ENCODE data around the gene TMX2. TPM values are rescaled to one million over a fixed set of nuclear protein-coding genes. Genes with fewer than 3 reads are reported as not detected.
"Not testable (repeated sequence)": the region's sequence is repeated elsewhere in the genome, so short reads cannot be mapped to it uniquely, and the experiment has no call there.

TMX2 gene
- 148 and 150 TPM in 2 replicates for total RNA-seq (2014; rRNA removed; shearing (Covaris generic))

- peak; percentile 99 for DNase-seq (ENCODE audit: low spot score)
These were observed at the start of gene TMX2 for GRCh38 chr11:57712256-57713150. Gene TMX2 (plus strand): TSS chr11:57712593. CDS start chr11:57712619, 26 bp downstream.

GRCh38 chr11:57662893-57663292 lies 49.5 kb upstream of the TMX2 start:
- DNase-seq (ENCODE audit: low spot score) = peak; percentile 18

GRCh38 chr11:57663975-57664374 lies 48.4 kb upstream of the TMX2 start:
- DNase-seq (ENCODE audit: low spot score) = no peak

- DNase-seq (ENCODE audit: low spot score) = peak; percentile 99
These were observed 45.2 kb upstream of the TMX2 start for GRCh38 chr11:57667117-57667735.

GRCh38 chr11:57667736-57668433 lies 44.5 kb upstream of the TMX2 start, which contains the start of gene ZDHHC5:
Gene ZDHHC5 (plus strand): TSS chr11:57668114. CDS start chr11:57673091, 4,977 bp downstream.
- DNase-seq (ENCODE audit: low spot score) = peak; percentile 99

GRCh38 chr11:57668434-57668782 lies 44.0 kb upstream of the TMX2 start:
- no peak for DNase-seq (ENCODE audit: low spot score)

GRCh38 chr11:57674251-57674650 lies 38.1 kb upstream of the TMX2 start:
- no peak for DNase-seq (ENCODE audit: low spot score)

GRCh38 chr11:57675176-57675941 lies 37.0 kb upstream of the TMX2 start:
- DNase-seq (ENCODE audit: low spot score) = peak; percentile 19

GRCh38 chr11:57679396-57679795 lies 33.0 kb upstream of the TMX2 start:
- no peak for DNase-seq (ENCODE audit: low spot score)

- DNase-seq (ENCODE audit: low spot score) = no peak
These were observed 31.9 kb upstream of the TMX2 start for GRCh38 chr11:57680552-57680874.

- no peak for DNase-seq (ENCODE audit: low spot score)
These were observed 31.2 kb upstream of the TMX2 start for GRCh38 chr11:57681168-57681567.

GRCh38 chr11:57690474-57690873 lies 21.9 kb upstream of the TMX2 start:
- DNase-seq (ENCODE audit: low spot score) = not testable (repeated sequence)

- no peak for DNase-seq (ENCODE audit: low spot score)
These were observed 13.5 kb upstream of the TMX2 start for GRCh38 chr11:57698843-57699365.

GRCh38 chr11:57699813-57700212 lies 12.6 kb upstream of the TMX2 start:
- DNase-seq (ENCODE audit: low spot score) = no peak

GRCh38 chr11:57700425-57700824 lies 12.0 kb upstream of the TMX2 start:
- DNase-seq (ENCODE audit: low spot score) = no peak

- DNase-seq (ENCODE audit: low spot score) = no peak
These were observed 9.1 kb upstream of the TMX2 start for GRCh38 chr11:57703341-57703740.

- no peak for DNase-seq (ENCODE audit: low spot score)
These were observed 7.5 kb upstream of the TMX2 start for GRCh38 chr11:57704932-57705331.

- not testable (repeated sequence) for DNase-seq (ENCODE audit: low spot score)
These were observed 7.0 kb upstream of the TMX2 start for GRCh38 chr11:57705432-57705831.

- DNase-seq (ENCODE audit: low spot score) = no peak
These were observed 2.5 kb upstream of the TMX2 start for GRCh38 chr11:57709802-57710367.

GRCh38 chr11:57711414-57712255 lies 758 bp upstream of the TMX2 start, which contains the start of gene MED19:
Gene MED19 (minus strand): TSS chr11:57712215. CDS start chr11:57712179, 36 bp downstream.
- peak; percentile 97 for DNase-seq (ENCODE audit: low spot score)
